ENCODE results near the gene RYR3.

- TF ChIP-seq, protein P1, sequence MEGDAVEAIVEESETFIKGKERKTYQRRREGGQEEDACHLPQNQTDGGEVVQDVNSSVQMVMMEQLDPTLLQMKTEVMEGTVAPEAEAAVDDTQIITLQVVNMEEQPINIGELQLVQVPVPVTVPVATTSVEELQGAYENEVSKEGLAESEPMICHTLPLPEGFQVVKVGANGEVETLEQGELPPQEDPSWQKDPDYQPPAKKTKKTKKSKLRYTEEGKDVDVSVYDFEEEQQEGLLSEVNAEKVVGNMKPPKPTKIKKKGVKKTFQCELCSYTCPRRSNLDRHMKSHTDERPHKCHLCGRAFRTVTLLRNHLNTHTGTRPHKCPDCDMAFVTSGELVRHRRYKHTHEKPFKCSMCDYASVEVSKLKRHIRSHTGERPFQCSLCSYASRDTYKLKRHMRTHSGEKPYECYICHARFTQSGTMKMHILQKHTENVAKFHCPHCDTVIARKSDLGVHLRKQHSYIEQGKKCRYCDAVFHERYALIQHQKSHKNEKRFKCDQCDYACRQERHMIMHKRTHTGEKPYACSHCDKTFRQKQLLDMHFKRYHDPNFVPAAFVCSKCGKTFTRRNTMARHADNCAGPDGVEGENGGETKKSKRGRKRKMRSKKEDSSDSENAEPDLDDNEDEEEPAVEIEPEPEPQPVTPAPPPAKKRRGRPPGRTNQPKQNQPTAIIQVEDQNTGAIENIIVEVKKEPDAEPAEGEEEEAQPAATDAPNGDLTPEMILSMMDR (conservative IDR thresholded peaks at IDR 0.05 in 1 of 2, IDR thresholded peaks at IDR 0.05 in 1 of 2; ENCODE audit: low read depth in 1 of 2, low read length in 2 of 2), result no peak
- TF ChIP-seq EZH2 (IDR thresholded peaks at IDR 0.05; ENCODE audit: low read length, missing control alignments), result no peak
These were observed 405.3 kb downstream of the RYR3 start for GRCh38 chr15:33716025-33716424.
